ENCODE results near the gene SFXN3.

- no peak for TF ChIP-seq EZH2 (IDR thresholded peaks at IDR 0.05)
- TF ChIP-seq POLR2AphosphoS5 (IDR thresholded peaks at IDR 0.05; ENCODE audit: borderline replicate concordance, low read depth, low read length): no peak
- TF ChIP-seq FOXP2 (optimal IDR thresholded peaks at IDR 0.05; ENCODE audit: control extremely low read depth, extremely low read length, insufficient read depth): no peak
Measured at GRCh38 chr10:101072923-101073322, 41.9 kb downstream of the SFXN3 start.
